Right lobe of liver (tissue), 4 donors: ENCODE data around the gene PLD6.

Experiments
- CTCF ChIP-seq, 4 donors: fragments of 200-600 bp in 3 of 4; fragments of 450-650 bp in 1 of 4; IDR thresholded peaks; one replicate each; pipeline versions ENCODE4 v1.5.1 to v1.8.0; 2016 to 2022; ENCODE audit warnings: antibody characterized with exemption in 4 of 4, mild to moderate bottlenecking in 2 of 4
- POLR2A ChIP-seq: fragments of 450-650 bp; IDR thresholded peaks from one replicate; pipeline ENCODE4 v1.6.1; 2017; ENCODE audit warnings: antibody characterized with exemption, mild to moderate bottlenecking
- donor health status: DM: no; HTN: no; CAD: no.
- donor health status: DM: no; HTN: no; CAD: no.
- donor health status: DM: no; HTN: yes; CAD: no.

DNA sequence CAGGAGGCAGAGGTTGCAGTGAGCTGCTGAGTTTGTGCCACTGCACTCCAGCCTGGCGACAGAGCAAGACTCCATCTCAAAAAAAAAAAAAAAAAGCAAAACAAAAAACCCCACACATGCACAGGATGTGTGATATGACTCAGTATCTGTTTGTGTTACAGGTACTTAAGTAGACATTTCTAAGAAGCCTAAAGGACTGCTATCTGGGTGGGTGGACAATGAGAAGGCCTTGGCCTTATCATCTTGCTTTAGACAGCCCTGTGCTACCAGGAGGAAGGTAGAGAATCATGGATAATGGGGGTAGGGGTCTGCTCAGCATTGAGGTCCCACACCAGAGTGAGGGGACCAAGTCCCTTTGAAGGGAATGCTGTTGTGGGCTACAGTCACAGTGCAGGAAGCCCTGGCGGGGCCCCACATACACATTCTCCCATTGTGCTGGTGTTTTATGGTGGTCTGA is 26.7 kb downstream of the PLD6 start:
- TF ChIP-seq POLR2A (no peak), CTCF (IDR thresholded peaks at IDR 0.05) (no peak)
